22Rv1 (cell line): Measurements from ENCODE around the gene RNF146.
"Not testable (repeated sequence)": the region's sequence is repeated elsewhere in the genome, so short reads cannot be mapped to it uniquely, and the experiment has no call there.

Source experiments
- H3K27ac ChIP-seq: fragments of 450-650 bp; 2 replicates; pipeline ENCODE4 v1.5.1; 2017
- CTCF ChIP-seq: fragments of 450-650 bp; IDR thresholded peaks from 2 replicates; pipeline ENCODE4 v1.5.1; 2017; ENCODE audit warnings: mild to moderate bottlenecking
- ZFX ChIP-seq: fragments of 450-650 bp; IDR thresholded peaks from 2 replicates; pipeline ENCODE4 v1.6.1; 2017; ENCODE audit warnings: antibody characterized with exemption, borderline replicate concordance

RNF146 gene

DNA sequence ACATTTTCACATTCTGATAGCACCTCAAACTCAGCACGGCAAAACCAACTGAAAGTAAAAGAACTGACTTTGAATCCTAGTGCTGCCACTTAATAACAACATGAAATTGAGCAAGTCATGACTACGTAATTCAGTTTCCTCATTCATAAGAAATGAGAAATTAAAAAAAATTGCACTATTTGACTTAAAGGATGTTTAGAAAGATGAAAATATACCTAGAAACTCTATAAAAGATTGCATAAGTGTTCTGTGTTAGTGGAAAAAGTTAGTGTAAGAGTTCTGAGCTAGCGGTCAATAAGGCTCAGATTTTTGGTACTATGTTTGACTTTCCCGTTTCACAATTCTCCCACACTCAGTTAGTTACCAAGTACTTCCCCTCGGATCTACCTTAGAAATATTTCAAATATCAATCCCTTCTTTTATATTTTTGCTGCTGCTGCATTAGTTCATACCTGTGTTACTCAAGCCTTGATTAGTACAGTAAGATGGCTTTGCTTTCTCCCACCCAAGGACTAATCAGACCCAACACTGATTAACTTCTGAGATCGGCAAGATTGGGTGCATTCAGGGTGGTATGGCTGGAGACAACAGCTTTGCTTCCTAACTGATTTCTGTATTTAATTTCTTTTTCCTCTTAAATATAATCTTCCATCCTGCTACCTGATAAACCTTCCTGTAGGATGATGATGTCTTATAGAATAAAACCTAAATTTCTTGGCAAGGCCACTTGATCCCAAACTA lies 50.9 kb downstream of the RNF146 start:
- no peak overlapping the region for H3K27ac ChIP-seq
- TF ChIP-seq ZFX = no peak
- no peak for TF ChIP-seq CTCF

DNA sequence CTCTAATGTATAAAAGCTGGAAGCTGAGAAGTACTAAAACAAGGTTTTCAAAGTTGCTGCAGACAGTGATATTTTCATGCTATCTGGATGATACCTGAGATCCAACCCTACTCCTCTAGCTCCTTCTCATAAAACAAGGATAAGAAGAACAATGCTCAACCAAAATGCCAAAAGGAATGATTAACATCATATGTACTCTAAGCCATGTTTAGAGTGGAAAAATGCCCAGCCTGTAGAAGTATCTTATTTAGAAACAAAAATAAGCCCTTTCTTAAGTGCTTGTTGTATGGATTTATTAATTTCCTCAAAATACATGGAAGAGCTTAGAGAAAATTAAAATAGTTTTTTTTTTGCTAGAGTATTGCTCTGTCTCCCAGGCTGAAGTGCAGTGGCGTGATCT lies 53.0 kb downstream of the RNF146 start:
- H3K27ac ChIP-seq = no peak overlapping the region
- no peak for TF ChIP-seq ZFX
- TF ChIP-seq CTCF = no peak

DNA sequence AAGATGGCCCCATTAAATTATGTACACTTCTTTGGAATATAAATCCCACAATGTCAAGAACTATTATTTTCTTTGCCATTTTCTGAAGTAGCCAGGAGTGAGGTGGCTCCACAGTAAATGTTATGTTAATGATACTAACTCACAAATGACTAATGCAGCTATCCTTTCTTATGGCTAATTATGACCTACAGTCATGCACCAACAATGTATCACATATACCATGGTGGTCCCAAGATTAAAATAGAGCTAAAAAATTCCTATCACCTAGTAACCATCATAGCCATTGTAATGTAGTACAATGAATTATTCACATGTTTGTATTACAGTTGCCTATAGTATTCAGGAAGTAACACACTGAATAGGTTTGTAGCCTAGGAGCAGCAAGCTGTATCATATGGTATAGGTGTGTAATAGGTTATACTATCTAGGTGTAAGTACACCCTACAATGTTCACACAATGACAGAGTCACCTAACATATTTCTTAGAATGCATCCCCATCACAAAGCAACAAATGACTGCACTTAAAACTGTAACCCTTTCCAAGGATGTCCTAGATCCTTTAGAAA lies 61.5 kb downstream of the RNF146 start:
- no peak overlapping the region for H3K27ac ChIP-seq
- TF ChIP-seq CTCF (no peak), ZFX (no peak)

DNA sequence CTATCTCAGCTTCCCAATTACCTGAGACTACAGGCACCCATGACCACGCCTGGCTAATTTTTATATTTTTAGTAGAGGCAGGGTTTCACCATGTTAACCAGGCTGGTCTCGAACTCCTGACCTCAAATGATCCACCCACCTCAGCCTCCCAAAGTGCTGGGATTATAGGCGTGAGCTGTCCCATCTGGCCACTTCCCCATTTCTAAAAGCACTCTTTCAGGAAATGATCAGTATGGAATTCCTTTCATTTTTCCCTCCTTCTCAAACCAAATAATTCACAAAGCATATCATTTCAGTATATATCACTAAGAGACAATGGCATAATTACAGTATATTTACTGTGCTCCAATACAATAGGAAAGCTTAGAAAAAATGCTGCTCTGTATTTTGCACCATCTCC lies 64.6 kb downstream of the RNF146 start:
- H3K27ac ChIP-seq = not testable (repeated sequence)

- no peak overlapping the region for H3K27ac ChIP-seq
- no peak for TF ChIP-seq ZFX
- TF ChIP-seq CTCF = no peak
These were observed 65.8 kb downstream of the RNF146 start for GRCh38 chr6:127332383-127332961.
